H1 (cell line): Measurements from ENCODE around the gene PEPD. TPM values are rescaled to one million over a fixed set of nuclear protein-coding genes. Genes with fewer than 3 reads are reported as not detected.

Experiments
- CTCF ChIA-PET: fragments of 300-600 bp; sonication (Branson Sonifier 250); formaldehyde crosslinking; loops from one replicate; lab custom pipeline; 2021; ENCODE audit not compliant: partially characterized antibody; lab: Charles Lee
- POLR2A ChIA-PET: fragments of 300-600 bp; sonication (Branson Sonifier 250); formaldehyde crosslinking; loops from one replicate; lab custom pipeline; 2021; ENCODE audit warnings: inconsistent platforms; ENCODE audit not compliant: partially characterized antibody; lab: Charles Lee
- DNase-seq, 2 experiments: peaks; one replicate each; pipeline versions ENCODE4 v3.0.0 to v3.0.0-alpha.2; 2010 to 2022; ENCODE audit warnings: low spot score in 2 of 2, low read depth in 1 of 2, mixed read lengths in 1 of 2
- FAIRE-seq: peaks from 2 replicates; lab custom pipeline; 2011; peaks lifted over from hg19 to GRCh38; lab: Jason Lieb, UNC
- H2AFZ ChIP-seq: 2 replicates; pipeline ENCODE4 v1.8.1; 2012; ENCODE audit warnings: low read length, inconsistent platforms
- H2AK5ac ChIP-seq: 2 replicates; pipeline ENCODE4 v1.6.1; 2013; ENCODE audit warnings: low read depth, low read length
- H2BK120ac ChIP-seq: replicated peaks from 2 replicates; pipeline ENCODE3; 2013; ENCODE audit warnings: low read depth, low read length, inconsistent platforms
- H2BK12ac ChIP-seq: 2 replicates; pipeline ENCODE4 v1.6.1; 2013; ENCODE audit warnings: low read depth, low read length
- H2BK15ac ChIP-seq: 2 replicates; pipeline ENCODE4 v1.6.1; 2013; ENCODE audit warnings: low read length
- H2BK20ac ChIP-seq: 2 replicates; pipeline ENCODE4 v1.6.1; 2013; ENCODE audit warnings: low read length
- H2BK5ac ChIP-seq: 2 replicates; pipeline ENCODE4 v1.6.1; 2013; ENCODE audit warnings: low read depth, low read length
- H3K14ac ChIP-seq: 2 replicates; pipeline ENCODE4 v1.6.1; 2013; ENCODE audit warnings: inconsistent platforms; ENCODE audit not compliant: insufficient read length
- H3K18ac ChIP-seq: 2 replicates; pipeline ENCODE4 v1.6.1; 2013; ENCODE audit warnings: low read length; ENCODE audit errors: extremely low read depth
- H3K23ac ChIP-seq: 2 replicates; pipeline ENCODE4 v1.6.1; 2013; ENCODE audit warnings: inconsistent platforms; ENCODE audit not compliant: insufficient read length
- H3K23me2 ChIP-seq: 2 replicates; pipeline ENCODE4 v1.6.1; 2013; ENCODE audit warnings: low read depth, low read length
- H3K27ac ChIP-seq: 2 replicates; pipeline ENCODE4 v1.6.1; 2011; ENCODE audit warnings: low read depth, low read length, inconsistent platforms
- H3K27me3 ChIP-seq, 4 experiments: replicated peaks in 1 of 4; 1 replicate in 1 of 4; 2 replicates in 3 of 4; pipeline versions ENCODE4 v1.6.1 to v1.8.1; 2011 to 2013; ENCODE audit warnings: low read length in 3 of 4, mild to moderate bottlenecking in 3 of 4, inconsistent platforms in 2 of 4, mixed read lengths in 2 of 4, moderate library complexity in 1 of 4; ENCODE audit not compliant: control insufficient read depth in 3 of 4, insufficient read depth in 3 of 4; ENCODE audit errors: extremely low read depth in 1 of 4
- H3K36me3 ChIP-seq, 4 experiments: 2 replicates each; pipeline versions ENCODE4 v1.6.1 to v1.8.1; 2011 to 2013; ENCODE audit warnings: mild to moderate bottlenecking in 4 of 4, low read length in 3 of 4, moderate library complexity in 2 of 4, control low read depth in 1 of 4, inconsistent platforms in 1 of 4; ENCODE audit not compliant: insufficient read depth in 4 of 4, control insufficient read depth in 2 of 4
- H3K4ac ChIP-seq: replicated peaks from 2 replicates; pipeline ENCODE3; 2013; ENCODE audit warnings: low read length, low read depth, mixed read lengths, inconsistent platforms; ENCODE audit not compliant: insufficient read length
- H3K4me1 ChIP-seq, 4 experiments: replicated peaks in 1 of 4; 1 replicate in 1 of 4; 2 replicates in 3 of 4; pipeline versions ENCODE4 v1.6.1 to v1.8.1; 2011 to 2013; ENCODE audit warnings: low read length in 3 of 4, inconsistent platforms in 2 of 4, mixed read lengths in 1 of 4; ENCODE audit not compliant: insufficient read depth in 4 of 4, control insufficient read depth in 3 of 4
- H3K4me2 ChIP-seq, 2 experiments: 2 replicates each; pipeline versions ENCODE4 v1.6.1 to v1.8.1; 2011 to 2013; ENCODE audit warnings: low read depth in 2 of 2, low read length in 2 of 2, control low read depth in 1 of 2, inconsistent platforms in 1 of 2, mild to moderate bottlenecking in 1 of 2; ENCODE audit not compliant: insufficient read depth in 1 of 2
- H3K4me3 ChIP-seq, 4 experiments: fragments of 200-600, 300-600 bp in 1 of 4; sonication (generic), shearing (Covaris generic), sonication (Bioruptor Twin) in 1 of 4; 2 replicates each; pipeline versions ENCODE4 v1.5.1 to v1.8.1; 2011 to 2016; ENCODE audit warnings: low read length in 4 of 4, low read depth in 3 of 4, control low read depth in 2 of 4, inconsistent platforms in 2 of 4, mild to moderate bottlenecking in 2 of 4, mixed read lengths in 1 of 4, moderate library complexity in 1 of 4; ENCODE audit not compliant: insufficient read depth in 2 of 4; ENCODE audit errors: extremely low read depth in 1 of 4
- H3K56ac ChIP-seq: replicated peaks from 2 replicates; pipeline ENCODE3; 2013; ENCODE audit warnings: low read depth, mild to moderate bottlenecking, mixed read lengths, low read length, inconsistent platforms; ENCODE audit not compliant: insufficient read length
- H3K79me1 ChIP-seq: 2 replicates; pipeline ENCODE4 v1.6.1; 2013; ENCODE audit warnings: low read depth, low read length, control low read depth
- H3K79me2 ChIP-seq, 2 experiments: 2 replicates each; pipeline versions ENCODE4 v1.6.1 to v1.8.1; 2012 to 2013; ENCODE audit warnings: low read length in 2 of 2, mild to moderate bottlenecking in 2 of 2, inconsistent platforms in 1 of 2; ENCODE audit not compliant: insufficient read depth in 2 of 2, control insufficient read depth in 1 of 2
- H3K9ac ChIP-seq, 4 experiments: replicated peaks in 1 of 4; 1 replicate in 1 of 4; 2 replicates in 3 of 4; pipeline versions ENCODE4 v1.6.1 to v1.8.1; 2011 to 2013; ENCODE audit warnings: low read depth in 3 of 4, low read length in 3 of 4, control low read depth in 2 of 4, mild to moderate bottlenecking in 2 of 4, moderate library complexity in 2 of 4, inconsistent platforms in 1 of 4; ENCODE audit errors: extremely low read depth in 1 of 4
- H3K9me3 ChIP-seq, 2 experiments: 2 replicates each; pipeline versions ENCODE4 v1.6.1 to v1.8.1; 2012 to 2013; ENCODE audit warnings: mild to moderate bottlenecking in 2 of 2, moderate library complexity in 2 of 2, control low read depth in 1 of 2, inconsistent platforms in 1 of 2, low read depth in 1 of 2, low read length in 1 of 2, mixed read lengths in 1 of 2; ENCODE audit not compliant: insufficient read depth in 2 of 2
- H4K20me1 ChIP-seq, 2 experiments: replicated peaks in 1 of 2; 2 replicates each; pipeline versions ENCODE3 to v1.8.1; 2011 to 2013; ENCODE audit warnings: inconsistent platforms in 2 of 2, low read length in 2 of 2, mild to moderate bottlenecking in 1 of 2; ENCODE audit not compliant: insufficient read depth in 2 of 2, control insufficient read depth in 1 of 2
- H4K5ac ChIP-seq: 2 replicates; pipeline ENCODE4 v1.6.1; 2013; ENCODE audit warnings: low read length, low read depth, mixed read lengths, inconsistent platforms; ENCODE audit not compliant: insufficient read length
- H4K8ac ChIP-seq: 2 replicates; pipeline ENCODE4 v1.8.0; 2013; ENCODE audit warnings: mild to moderate bottlenecking, moderate library complexity, low read length, inconsistent platforms; ENCODE audit not compliant: insufficient read depth; ENCODE audit errors: extremely low read depth
- H4K91ac ChIP-seq: replicated peaks from 2 replicates; pipeline ENCODE3; 2013; ENCODE audit warnings: low read length, mixed read lengths, inconsistent platforms; ENCODE audit not compliant: insufficient read length
- CTBP2 ChIP-seq: IDR thresholded peaks from 2 replicates; pipeline ENCODE4 v1.7.0; 2011; ENCODE audit warnings: borderline replicate concordance, mild to moderate bottlenecking, moderate library complexity, mixed read lengths, low read length; ENCODE audit not compliant: insufficient read depth, insufficient read length
- WGBS, 2 experiments: shearing (Covaris generic) in 1 of 2; methylation state at CpG; one replicate each; pipeline versions ENCODE4 v1.1.6 to v1.1.7; 2013 to 2015; ENCODE audit warnings: low lambda C conversion rate in 2 of 2, mixed read lengths in 2 of 2, inconsistent platforms in 1 of 2, low coverage in 1 of 2, missing lambda C conversion rate in 1 of 2; ENCODE audit not compliant: insufficient replicate concordance in 2 of 2, insufficient coverage in 1 of 2, insufficient read length in 1 of 2; ENCODE audit errors: extremely low coverage in 1 of 2, missing lambda C conversion rate in 1 of 2; 5-methylcytosine and 5-hydroxymethylcytosine counted together
- polyA plus RNA-seq, 7 experiments: library from polyadenylated mRNA; depleted of rRNA in 3 of 7; stranded (reverse) in 5 of 7; unstranded in 2 of 7; fragments of >200 nt in 5 of 7; fragments of 200-250 nt in 2 of 7; gene quantifications; 1 replicate in 5 of 7; 2 replicates in 1 of 7; 4 replicates in 1 of 7; pipeline versions ENCODE4 v1.2.1 to v1.2.3, GENCODE V29; 2011 to 2013; ENCODE audit warnings: missing spikeins in 2 of 7, mixed read lengths in 2 of 7
- total RNA-seq: library from RNA; stranded (reverse); fragmentation: NEBNext Ultra II Directional; extraction: Animal tissue kit (Norgen Biotek cat#: 25700); gene quantifications from 2 replicates; pipeline ENCODE4 v1.2.1, GENCODE V29; 2021

Gene PEPD
- total and polyA plus RNA-seq, 2 of the 8 experiments (the other 6 are each of a cell fraction or from before 2014, with no cell fraction given) = 84.1 to 178 TPM

DNA sequence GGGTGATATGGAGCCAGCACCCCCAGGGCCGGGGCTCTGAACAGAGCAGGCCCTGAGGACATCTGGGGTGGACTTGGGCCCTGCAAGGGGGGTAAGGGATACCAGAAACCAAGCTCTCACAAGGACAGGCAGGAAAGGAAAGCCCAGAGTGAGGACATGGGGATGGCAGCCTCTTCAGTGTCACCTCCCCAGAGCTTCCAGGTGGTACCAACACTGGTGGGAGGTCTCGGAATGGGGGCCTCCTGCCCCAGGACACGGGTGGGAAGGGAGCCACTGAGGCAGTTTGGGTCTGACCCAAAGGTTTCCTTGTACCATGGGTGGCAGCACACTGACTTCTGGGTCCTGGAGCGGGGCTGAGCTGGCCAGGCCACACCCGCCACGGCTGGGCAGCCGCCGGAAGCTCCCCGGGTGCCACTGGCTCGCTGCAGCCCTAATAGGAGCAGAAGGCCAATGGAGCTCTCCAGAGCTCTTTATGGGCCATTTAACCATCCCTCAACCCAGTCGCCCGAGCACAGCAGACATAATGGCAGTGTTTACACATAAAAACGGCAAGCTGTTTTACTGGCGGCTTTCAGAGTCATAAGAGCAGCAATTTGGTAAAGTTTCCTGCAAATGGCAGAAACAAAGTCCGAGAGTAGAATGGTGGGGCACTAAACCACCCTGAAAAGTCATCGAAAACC lies 59.3 kb downstream of the PEPD start:
- Histone ChIP-seq H3K14ac (no peak overlapping the region), H3K56ac (no peak overlapping the region), H4K20me1 (peaks cover 0 to 15% of the 10 kb centered on the region in 2 experiments), H2BK15ac (no peak overlapping the region), H4K8ac (no peak overlapping the region; the same call in none of the 2 replicates), H3K27me3 (no peaks in the 10 kb centered on the region; a peak in 1 of 7 replicates), H3K23ac (no peak overlapping the region), H3K36me3 (peaks cover 0 to 7% (median 0%) of the 10 kb centered on the region in 4 experiments; a peak in 5 of 8 replicates), H3K4me3 (no peak overlapping the region), H2AK5ac (no peak overlapping the region), H3K79me2 (no peaks in the 10 kb centered on the region), H3K4ac (no peak overlapping the region), H3K4me1 (no peaks in the 10 kb centered on the region), H2BK20ac (no peak overlapping the region), H4K5ac (no peak overlapping the region), H3K9ac (no peak overlapping the region), H3K18ac (no peak overlapping the region), H3K79me1 (no peaks in the 10 kb centered on the region), H3K27ac (no peak overlapping the region), H3K9me3 (no peaks in the 10 kb centered on the region), H3K4me2 (no peak overlapping the region), H2AFZ (no peak overlapping the region), H2BK5ac (no peak overlapping the region), H3K23me2 (peaks cover 8% of the 10 kb centered on the region; the same call in 1 of the 2 replicates), H4K91ac (no peak overlapping the region), H2BK120ac (no peak overlapping the region), H2BK12ac (no peak overlapping the region)
- CTCF ChIA-PET = interaction anchor here (0.8 to 1.1 kb wide), 2 partner anchors 11 to 316 kb away, joined by 3 to 4 read pairs; no protein-coding TSS in a partner anchor
- POLR2A ChIA-PET = no interaction called here
- 90% methylated on average over 15 of the region's 16 CpGs; no CpG with 5 or more reads in 1 of the 2 experiments for WGBS, 2 experiments
- DNase-seq (no peak), FAIRE-seq (no peak)
- TF ChIP-seq CTBP2 = no peak
